CD1c-positive myeloid dendritic cell (primary cell): ENCODE data around the gene CXorf65.

Experiments
- DNase-seq: peaks from one replicate; pipeline ENCODE4 v3.0.0-alpha.2; 2016; ENCODE audit errors: extremely low spot score

Gene CXorf65

GRCh38 chrX:71106427-71106826 lies at the start of gene CXorf65:
Gene CXorf65 (minus strand): TSS chrX:71106740. CDS start chrX:71106556, 184 bp downstream.
- DNase-seq = no peak

- DNase-seq = no peak
Observed at GRCh38 chrX:71154641-71155040, 48.1 kb upstream of the CXorf65 start.

- DNase-seq = no peak
Observed at GRCh38 chrX:71154196-71154595, 47.7 kb upstream of the CXorf65 start.

GRCh38 chrX:71151366-71151765 lies 44.8 kb upstream of the CXorf65 start:
- no peak for DNase-seq

GRCh38 chrX:71148278-71148663 lies 41.7 kb upstream of the CXorf65 start:
- no peak for DNase-seq

- DNase-seq = no peak
Observed at GRCh38 chrX:71147496-71148277, 41.1 kb upstream of the CXorf65 start.

GRCh38 chrX:71144651-71145050 lies 38.1 kb upstream of the CXorf65 start, which contains the start of gene NLGN3:
Gene NLGN3 (plus strand): TSS chrX:71144841. CDS start chrX:71147750, 2,909 bp downstream.
- no peak for DNase-seq

- no peak for DNase-seq
Observed at GRCh38 chrX:71143508-71143907, 37.0 kb upstream of the CXorf65 start.

- DNase-seq = no peak
Observed at GRCh38 chrX:71140440-71140839, 33.9 kb upstream of the CXorf65 start.

GRCh38 chrX:71131510-71131909 lies 25.0 kb upstream of the CXorf65 start:
- no peak for DNase-seq

GRCh38 chrX:71128915-71129765 lies 22.6 kb upstream of the CXorf65 start:
- DNase-seq = peak; percentile 77

- DNase-seq = no peak
Observed at GRCh38 chrX:71128166-71128833, 21.8 kb upstream of the CXorf65 start.

GRCh38 chrX:71118985-71119535 lies 12.5 kb upstream of the CXorf65 start:
- DNase-seq = no peak

- DNase-seq = peak; percentile 73
Observed at GRCh38 chrX:71118032-71118984, 11.8 kb upstream of the CXorf65 start, which contains the start of gene MED12. Gene MED12 (plus strand): TSS chrX:71118596. CDS start chrX:71118755, 159 bp downstream.

GRCh38 chrX:71117358-71117757 lies 10.8 kb upstream of the CXorf65 start:
- DNase-seq = no peak

GRCh38 chrX:71111921-71112431 lies 5.4 kb upstream of the CXorf65 start:
- no peak for DNase-seq

GRCh38 chrX:71111141-71111843 lies 4.8 kb upstream of the CXorf65 start, which contains the start of gene IL2RG:
Gene IL2RG (minus strand): TSS chrX:71111577. CDS start chrX:71111539, 38 bp downstream.
- DNase-seq = peak; percentile 78

- DNase-seq = no peak
Observed at GRCh38 chrX:71109051-71109450, 2.5 kb upstream of the CXorf65 start.

GRCh38 chrX:71107762-71108360 lies 1.3 kb upstream of the CXorf65 start:
- DNase-seq = no peak
